ENCODE measurements around the gene ATP2B2.

DNA sequence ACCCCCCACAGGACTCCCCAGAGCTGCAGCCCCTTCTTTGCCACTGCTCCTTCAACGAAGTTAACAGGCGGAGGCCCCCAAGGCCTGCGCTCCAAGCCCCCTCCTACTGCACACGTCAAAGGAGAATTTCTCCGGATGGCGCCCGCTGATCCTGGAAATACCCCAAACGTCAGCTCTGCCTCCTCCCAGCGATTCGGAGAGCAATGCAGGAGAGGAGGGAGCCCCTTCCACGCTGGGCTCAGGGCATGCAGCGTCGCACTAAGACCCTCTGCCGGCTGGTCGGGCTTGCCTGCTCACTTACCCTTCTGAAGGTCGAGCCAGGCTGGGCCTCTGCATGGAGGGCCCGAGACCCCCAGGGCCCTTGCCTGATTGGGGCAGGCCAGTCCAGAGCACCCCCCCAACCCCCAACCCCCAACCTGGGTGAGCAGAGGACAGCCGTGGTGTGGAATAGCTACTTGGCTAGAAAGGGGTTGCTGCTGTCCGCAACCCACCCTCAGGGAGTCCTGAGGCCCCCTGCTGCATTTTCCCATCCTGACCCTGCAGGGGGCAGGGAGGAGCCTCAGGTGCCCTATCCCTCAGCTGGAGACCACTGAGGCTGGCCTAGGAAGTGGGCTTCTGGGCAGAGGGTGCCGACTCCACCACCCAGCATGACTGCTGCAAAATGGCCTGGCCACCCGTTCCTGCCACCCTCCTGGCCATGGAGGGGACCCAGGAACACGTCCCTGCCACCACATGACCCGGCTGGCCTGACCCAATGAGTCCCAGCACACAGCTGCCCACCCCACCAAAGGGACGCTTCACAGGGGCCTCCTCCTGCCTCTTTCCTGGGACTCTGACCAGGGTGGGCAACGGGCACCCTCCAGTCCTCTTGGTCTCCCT lies 976 bp downstream of the ATP2B2 start:
- TF ChIP-seq, protein P1, sequence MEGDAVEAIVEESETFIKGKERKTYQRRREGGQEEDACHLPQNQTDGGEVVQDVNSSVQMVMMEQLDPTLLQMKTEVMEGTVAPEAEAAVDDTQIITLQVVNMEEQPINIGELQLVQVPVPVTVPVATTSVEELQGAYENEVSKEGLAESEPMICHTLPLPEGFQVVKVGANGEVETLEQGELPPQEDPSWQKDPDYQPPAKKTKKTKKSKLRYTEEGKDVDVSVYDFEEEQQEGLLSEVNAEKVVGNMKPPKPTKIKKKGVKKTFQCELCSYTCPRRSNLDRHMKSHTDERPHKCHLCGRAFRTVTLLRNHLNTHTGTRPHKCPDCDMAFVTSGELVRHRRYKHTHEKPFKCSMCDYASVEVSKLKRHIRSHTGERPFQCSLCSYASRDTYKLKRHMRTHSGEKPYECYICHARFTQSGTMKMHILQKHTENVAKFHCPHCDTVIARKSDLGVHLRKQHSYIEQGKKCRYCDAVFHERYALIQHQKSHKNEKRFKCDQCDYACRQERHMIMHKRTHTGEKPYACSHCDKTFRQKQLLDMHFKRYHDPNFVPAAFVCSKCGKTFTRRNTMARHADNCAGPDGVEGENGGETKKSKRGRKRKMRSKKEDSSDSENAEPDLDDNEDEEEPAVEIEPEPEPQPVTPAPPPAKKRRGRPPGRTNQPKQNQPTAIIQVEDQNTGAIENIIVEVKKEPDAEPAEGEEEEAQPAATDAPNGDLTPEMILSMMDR (IDR thresholded peaks at IDR 0.05): peak in 1 of 4 donors; percentile 14
- no peak for TF ChIP-seq POLR2A (IDR thresholded peaks at IDR 0.05)

All from right lobe of liver (tissue), 4 donors.